Trophoblast cell (in vitro differentiated cells and primary cell): Measurements from ENCODE around the gene DMBX1.

Source experiments
- DNase-seq, 2 donors: peaks; one replicate each; pipeline ENCODE4 v3.0.0-alpha.2; 2016
- H2AFZ ChIP-seq: 2 replicates; pipeline ENCODE4 v1.6.1; 2013; ENCODE audit warnings: low read length, moderate library complexity, mild to moderate bottlenecking; ENCODE audit not compliant: insufficient read depth, poor library complexity
- H2AK5ac ChIP-seq: 2 replicates; pipeline ENCODE4 v1.6.1; 2013; ENCODE audit warnings: mild to moderate bottlenecking, low read length
- H2BK120ac ChIP-seq: 2 replicates; pipeline ENCODE4 v1.6.1; 2013; ENCODE audit warnings: low read length, mild to moderate bottlenecking, moderate library complexity; ENCODE audit not compliant: insufficient read depth, poor library complexity
- H2BK12ac ChIP-seq: 2 replicates; pipeline ENCODE4 v1.6.1; 2013; ENCODE audit warnings: mild to moderate bottlenecking, low read length, moderate library complexity
- H2BK5ac ChIP-seq: 2 replicates; pipeline ENCODE4 v1.6.1; 2013; ENCODE audit warnings: low read length, low read depth, moderate library complexity, mild to moderate bottlenecking; ENCODE audit not compliant: poor library complexity
- H3K14ac ChIP-seq: 2 replicates; pipeline ENCODE4 v1.6.1; 2013; ENCODE audit warnings: mild to moderate bottlenecking, low read length
- H3K18ac ChIP-seq: 2 replicates; pipeline ENCODE4 v1.6.1; 2013; ENCODE audit warnings: mild to moderate bottlenecking, low read length
- H3K23ac ChIP-seq: 2 replicates; pipeline ENCODE4 v1.6.1; 2013; ENCODE audit warnings: low read length
- H3K27ac ChIP-seq: 2 replicates; pipeline ENCODE4 v1.5.1; 2013; ENCODE audit warnings: low read depth, mild to moderate bottlenecking, inconsistent platforms, low read length, moderate library complexity
- H3K27me3 ChIP-seq: 2 replicates; pipeline ENCODE4 v1.6.1; 2013; ENCODE audit warnings: inconsistent platforms, mild to moderate bottlenecking, low read length, moderate library complexity; ENCODE audit not compliant: insufficient read depth
- H3K36me3 ChIP-seq, 2 experiments: 1 replicate in 1 of 2; 2 replicates in 1 of 2; pipeline ENCODE4 v1.6.1; 2013; ENCODE audit warnings: low read length in 2 of 2, mild to moderate bottlenecking in 2 of 2, moderate library complexity in 1 of 2; ENCODE audit not compliant: insufficient read depth in 2 of 2, control insufficient read depth in 1 of 2
- H3K4ac ChIP-seq: 2 replicates; pipeline ENCODE4 v1.6.1; 2013; ENCODE audit warnings: low read depth, mild to moderate bottlenecking, low read length, moderate library complexity
- H3K4me1 ChIP-seq, 2 experiments: 1 replicate in 1 of 2; 2 replicates in 1 of 2; pipeline ENCODE4 v1.6.1; 2013; ENCODE audit warnings: low read length in 2 of 2, mild to moderate bottlenecking in 2 of 2, moderate library complexity in 1 of 2; ENCODE audit not compliant: insufficient read depth in 2 of 2, control insufficient read depth in 1 of 2
- H3K4me2 ChIP-seq: 2 replicates; pipeline ENCODE4 v1.6.1; 2013; ENCODE audit warnings: inconsistent platforms, mild to moderate bottlenecking, low read length, moderate library complexity
- H3K4me3 ChIP-seq: 2 replicates; pipeline ENCODE4 v1.5.1; 2013; ENCODE audit warnings: mild to moderate bottlenecking, low read depth, low read length, inconsistent platforms
- H3K79me1 ChIP-seq: one replicate; pipeline ENCODE4 v1.6.1; 2013; ENCODE audit warnings: low read length
- H3K79me2 ChIP-seq: 2 replicates; pipeline ENCODE4 v1.6.1; 2013; ENCODE audit warnings: low read length, mild to moderate bottlenecking; ENCODE audit not compliant: control insufficient read depth, insufficient read depth, poor library complexity
- H3K9ac ChIP-seq: 2 replicates; pipeline ENCODE4 v1.6.1; 2013; ENCODE audit warnings: mild to moderate bottlenecking, low read length
- H3K9me3 ChIP-seq: 2 replicates; pipeline ENCODE4 v1.6.1; 2013; ENCODE audit warnings: low read depth, mild to moderate bottlenecking, control low read depth, inconsistent platforms, low read length; ENCODE audit not compliant: insufficient read depth
- H4K12ac ChIP-seq: 2 replicates; pipeline ENCODE4 v1.6.1; 2013; ENCODE audit warnings: low read depth, mild to moderate bottlenecking, low read length, moderate library complexity
- H4K8ac ChIP-seq: 2 replicates; pipeline ENCODE4 v1.6.1; 2013; ENCODE audit warnings: low read depth, mild to moderate bottlenecking, low read length, moderate library complexity
- H4K91ac ChIP-seq: one replicate; pipeline ENCODE4 v1.6.1; 2013; ENCODE audit warnings: low read depth, mild to moderate bottlenecking, low read length, moderate library complexity
- WGBS: extraction: QIAGEN DNeasy Blood & Tissue Kit; methylation state at CpG from one replicate; pipeline ENCODE4 v1.1.7; 2013; ENCODE audit warnings: missing lambda C conversion rate; ENCODE audit not compliant: insufficient read length, insufficient coverage; ENCODE audit errors: extremely low coverage; 5-methylcytosine and 5-hydroxymethylcytosine counted together

DMBX1 gene

GRCh38 chr1:46472498-46473181 lies 17.0 kb upstream of the DMBX1 start:
- H3K18ac ChIP-seq = no peak overlapping the region
- no peak overlapping the region for H2BK5ac ChIP-seq
- H4K12ac ChIP-seq = no peak overlapping the region
- no peak overlapping the region for H3K27ac ChIP-seq
- no peaks in the 10 kb centered on the region for H3K9me3 ChIP-seq
- no peak overlapping the region for H3K4me3 ChIP-seq
- no peak for DNase-seq
- H3K36me3 ChIP-seq = no peaks in the 10 kb centered on the region
- H3K79me1 ChIP-seq = no peaks in the 10 kb centered on the region
- H3K23ac ChIP-seq = no peak overlapping the region
- WGBS = no CpG with 5 or more reads among the region's 7 CpGs
- no peak overlapping the region for H2BK120ac ChIP-seq
- no peak overlapping the region for H4K91ac ChIP-seq
- peaks cover 8% of the 10 kb centered on the region for H3K27me3 ChIP-seq
- no peak overlapping the region for H3K4me2 ChIP-seq
- no peak overlapping the region for H3K4ac ChIP-seq
- no peaks in the 10 kb centered on the region for H3K79me2 ChIP-seq
- no peak overlapping the region for H2BK12ac ChIP-seq
- no peak overlapping the region for H3K9ac ChIP-seq
- no peaks in the 10 kb centered on the region for H3K4me1 ChIP-seq
- H2AFZ ChIP-seq = no peak overlapping the region
- no peak overlapping the region for H4K8ac ChIP-seq
- no peak overlapping the region for H2AK5ac ChIP-seq
- no peak overlapping the region for H3K14ac ChIP-seq

GRCh38 chr1:46473991-46474390 lies 15.6 kb upstream of the DMBX1 start:
- Histone ChIP-seq H3K4me1 (no peaks in the 10 kb centered on the region), H3K23ac (no peak overlapping the region), H3K36me3 (no peaks in the 10 kb centered on the region), H3K4ac (no peak overlapping the region), H3K27me3 (peaks cover 2% of the 10 kb centered on the region), H2AFZ (no peak overlapping the region), H2BK12ac (no peak overlapping the region), H3K79me2 (no peaks in the 10 kb centered on the region), H3K9me3 (peaks cover 2% of the 10 kb centered on the region), H3K79me1 (no peaks in the 10 kb centered on the region), H2BK5ac (no peak overlapping the region), H3K18ac (no peak overlapping the region), H2AK5ac (no peak overlapping the region), H3K4me3 (no peak overlapping the region), H4K8ac (no peak overlapping the region), H2BK120ac (no peak overlapping the region), H3K14ac (no peak overlapping the region), H4K91ac (no peak overlapping the region), H4K12ac (no peak overlapping the region), H3K4me2 (no peak overlapping the region), H3K27ac (no peak overlapping the region), H3K9ac (no peak overlapping the region)
- no peak for DNase-seq
- no CpG with 5 or more reads among the region's 4 CpGs for WGBS

- Histone ChIP-seq H4K8ac (no peak overlapping the region), H2BK5ac (no peak overlapping the region), H2BK120ac (no peak overlapping the region), H3K14ac (no peak overlapping the region), H3K9me3 (peaks cover 2% of the 10 kb centered on the region), H3K23ac (no peak overlapping the region), H3K4me2 (no peak overlapping the region), H3K4me1 (no peaks in the 10 kb centered on the region), H3K4me3 (no peak overlapping the region), H3K36me3 (no peaks in the 10 kb centered on the region), H4K12ac (no peak overlapping the region), H3K18ac (no peak overlapping the region), H2AK5ac (no peak overlapping the region), H3K27me3 (peaks cover 2% of the 10 kb centered on the region), H3K9ac (no peak overlapping the region), H3K79me2 (no peaks in the 10 kb centered on the region), H3K79me1 (no peaks in the 10 kb centered on the region), H2BK12ac (no peak overlapping the region), H3K27ac (no peak overlapping the region), H4K91ac (no peak overlapping the region), H2AFZ (no peak overlapping the region), H3K4ac (no peak overlapping the region)
- no CpG with 5 or more reads among the region's 20 CpGs for WGBS
- no peak for DNase-seq
Observed at GRCh38 chr1:46474570-46474969, 15.1 kb upstream of the DMBX1 start.

DNA sequence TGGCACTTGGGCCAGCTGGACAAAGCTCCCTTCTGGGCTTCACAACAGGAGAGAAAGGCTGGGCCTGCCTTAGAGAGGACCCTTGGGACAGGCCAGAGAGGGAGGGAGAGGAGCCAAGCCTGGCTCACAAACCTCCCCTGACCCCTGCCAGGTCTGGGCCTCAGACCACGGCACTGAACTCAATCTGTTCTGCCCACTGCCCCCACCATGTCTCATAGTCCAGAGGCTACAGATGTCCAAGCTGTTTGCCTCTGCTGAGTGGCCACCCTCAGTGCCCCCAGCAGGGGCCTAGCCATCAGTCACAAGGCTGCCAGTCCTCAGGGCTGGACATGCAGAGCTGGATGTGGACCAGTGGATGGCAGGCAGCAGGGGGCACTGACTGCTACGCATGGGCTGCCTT lies 13.0 kb upstream of the DMBX1 start:
- Histone ChIP-seq H3K23ac (no peak overlapping the region), H3K4me1 (no peaks in the 10 kb centered on the region), H2AK5ac (no peak overlapping the region), H3K79me2 (no peaks in the 10 kb centered on the region), H3K79me1 (no peaks in the 10 kb centered on the region), H4K8ac (no peak overlapping the region), H3K18ac (no peak overlapping the region), H2BK5ac (no peak overlapping the region), H4K12ac (no peak overlapping the region), H2BK120ac (no peak overlapping the region), H4K91ac (no peak overlapping the region), H3K27me3 (peaks cover 2% of the 10 kb centered on the region), H3K27ac (no peak overlapping the region), H3K36me3 (no peaks in the 10 kb centered on the region), H3K4me2 (no peak overlapping the region), H3K9ac (no peak overlapping the region), H2AFZ (no peak overlapping the region), H3K14ac (no peak overlapping the region), H2BK12ac (no peak overlapping the region), H3K9me3 (peaks cover 2% of the 10 kb centered on the region), H3K4me3 (no peak overlapping the region), H3K4ac (no peak overlapping the region)
- no CpG with 5 or more reads among the region's 2 CpGs for WGBS
- no peak for DNase-seq
